ENCODE data around the gene PKIG.

Gene PKIG

DNA sequence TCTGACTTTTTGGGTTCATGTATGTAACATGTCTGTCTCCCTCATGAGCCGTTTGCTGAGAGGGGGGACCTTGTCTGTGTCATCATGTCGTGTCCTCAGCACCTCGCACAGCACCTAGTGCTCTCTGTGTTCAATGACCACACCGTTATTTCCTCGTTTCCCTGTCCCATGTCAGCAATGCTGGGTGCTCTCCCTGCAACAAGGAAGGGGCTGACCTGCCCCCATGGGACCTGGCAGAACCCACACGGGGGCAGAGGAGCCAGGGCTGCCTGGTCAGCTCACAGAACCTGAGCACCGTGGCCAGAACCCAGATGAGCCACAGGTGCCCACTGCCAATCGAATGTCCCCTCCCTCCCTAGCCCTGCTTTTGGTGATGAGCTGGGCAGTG, 61.8 kb downstream of the PKIG start:
- DNase-seq (ENCODE audit: low read depth in 1 of 2, low spot score in 1 of 2) = no peak
- peak overlapping the region; percentile 88 for H3K27ac ChIP-seq (replicated peaks)
- H3K27me3 ChIP-seq (ENCODE audit: insufficient read depth, poor library complexity, severe bottlenecking) = no peaks in the 10 kb centered on the region
- no peak overlapping the region for H3K4me3 ChIP-seq (replicated peaks; ENCODE audit: insufficient read depth, low read length)
- TF ChIP-seq, protein P1, sequence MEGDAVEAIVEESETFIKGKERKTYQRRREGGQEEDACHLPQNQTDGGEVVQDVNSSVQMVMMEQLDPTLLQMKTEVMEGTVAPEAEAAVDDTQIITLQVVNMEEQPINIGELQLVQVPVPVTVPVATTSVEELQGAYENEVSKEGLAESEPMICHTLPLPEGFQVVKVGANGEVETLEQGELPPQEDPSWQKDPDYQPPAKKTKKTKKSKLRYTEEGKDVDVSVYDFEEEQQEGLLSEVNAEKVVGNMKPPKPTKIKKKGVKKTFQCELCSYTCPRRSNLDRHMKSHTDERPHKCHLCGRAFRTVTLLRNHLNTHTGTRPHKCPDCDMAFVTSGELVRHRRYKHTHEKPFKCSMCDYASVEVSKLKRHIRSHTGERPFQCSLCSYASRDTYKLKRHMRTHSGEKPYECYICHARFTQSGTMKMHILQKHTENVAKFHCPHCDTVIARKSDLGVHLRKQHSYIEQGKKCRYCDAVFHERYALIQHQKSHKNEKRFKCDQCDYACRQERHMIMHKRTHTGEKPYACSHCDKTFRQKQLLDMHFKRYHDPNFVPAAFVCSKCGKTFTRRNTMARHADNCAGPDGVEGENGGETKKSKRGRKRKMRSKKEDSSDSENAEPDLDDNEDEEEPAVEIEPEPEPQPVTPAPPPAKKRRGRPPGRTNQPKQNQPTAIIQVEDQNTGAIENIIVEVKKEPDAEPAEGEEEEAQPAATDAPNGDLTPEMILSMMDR (IDR thresholded peaks at IDR 0.05; ENCODE audit: insufficient read depth, low read length) = no peak
- no peak for TF ChIP-seq POLR2AphosphoS5 (IDR thresholded peaks at IDR 0.05; ENCODE audit: low read depth)

DNA sequence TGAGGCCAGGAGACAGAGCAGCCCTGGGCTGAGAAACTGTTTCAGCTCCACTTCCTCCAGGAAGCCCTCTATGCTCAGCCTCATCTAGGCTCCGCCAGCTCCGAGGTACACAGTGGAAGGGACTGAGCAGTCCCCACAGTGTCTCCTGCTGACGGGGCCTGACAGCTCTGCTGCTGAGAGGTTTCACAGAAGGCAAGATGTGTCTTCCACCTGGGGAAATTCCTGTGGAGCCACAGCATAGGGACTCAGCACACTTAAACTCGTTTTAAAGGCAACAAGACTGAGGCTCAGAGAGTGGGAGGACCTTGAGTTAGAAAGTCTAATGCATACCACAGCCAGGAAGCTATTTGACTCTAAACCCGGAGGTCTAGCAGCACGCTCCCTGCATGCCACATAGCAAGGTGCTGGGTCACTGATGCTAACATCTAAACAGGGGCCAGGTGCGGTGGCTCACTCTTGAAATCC, 62.3 kb downstream of the PKIG start:
- Histone ChIP-seq H3K4me3 (replicated peaks; ENCODE audit: insufficient read depth, low read length) (no peak overlapping the region), H3K27ac (replicated peaks) (peak overlapping the region; percentile 88), H3K27me3 (ENCODE audit: insufficient read depth, poor library complexity, severe bottlenecking) (no peaks in the 10 kb centered on the region)
- TF ChIP-seq SPI1 (IDR thresholded peaks at IDR 0.05; ENCODE audit: borderline replicate concordance, low read depth) = peak; percentile 58; the same call in 1 of the 2 replicates
- TF ChIP-seq, protein P2, sequence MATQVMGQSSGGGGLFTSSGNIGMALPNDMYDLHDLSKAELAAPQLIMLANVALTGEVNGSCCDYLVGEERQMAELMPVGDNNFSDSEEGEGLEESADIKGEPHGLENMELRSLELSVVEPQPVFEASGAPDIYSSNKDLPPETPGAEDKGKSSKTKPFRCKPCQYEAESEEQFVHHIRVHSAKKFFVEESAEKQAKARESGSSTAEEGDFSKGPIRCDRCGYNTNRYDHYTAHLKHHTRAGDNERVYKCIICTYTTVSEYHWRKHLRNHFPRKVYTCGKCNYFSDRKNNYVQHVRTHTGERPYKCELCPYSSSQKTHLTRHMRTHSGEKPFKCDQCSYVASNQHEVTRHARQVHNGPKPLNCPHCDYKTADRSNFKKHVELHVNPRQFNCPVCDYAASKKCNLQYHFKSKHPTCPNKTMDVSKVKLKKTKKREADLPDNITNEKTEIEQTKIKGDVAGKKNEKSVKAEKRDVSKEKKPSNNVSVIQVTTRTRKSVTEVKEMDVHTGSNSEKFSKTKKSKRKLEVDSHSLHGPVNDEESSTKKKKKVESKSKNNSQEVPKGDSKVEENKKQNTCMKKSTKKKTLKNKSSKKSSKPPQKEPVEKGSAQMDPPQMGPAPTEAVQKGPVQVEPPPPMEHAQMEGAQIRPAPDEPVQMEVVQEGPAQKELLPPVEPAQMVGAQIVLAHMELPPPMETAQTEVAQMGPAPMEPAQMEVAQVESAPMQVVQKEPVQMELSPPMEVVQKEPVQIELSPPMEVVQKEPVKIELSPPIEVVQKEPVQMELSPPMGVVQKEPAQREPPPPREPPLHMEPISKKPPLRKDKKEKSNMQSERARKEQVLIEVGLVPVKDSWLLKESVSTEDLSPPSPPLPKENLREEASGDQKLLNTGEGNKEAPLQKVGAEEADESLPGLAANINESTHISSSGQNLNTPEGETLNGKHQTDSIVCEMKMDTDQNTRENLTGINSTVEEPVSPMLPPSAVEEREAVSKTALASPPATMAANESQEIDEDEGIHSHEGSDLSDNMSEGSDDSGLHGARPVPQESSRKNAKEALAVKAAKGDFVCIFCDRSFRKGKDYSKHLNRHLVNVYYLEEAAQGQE (IDR thresholded peaks at IDR 0.05; ENCODE audit: insufficient replicate concordance, low read depth) = no peak
- DNase-seq (ENCODE audit: low read depth in 1 of 2, low spot score in 1 of 2) = peak in 1 of 2 experiments; percentile 60

DNA sequence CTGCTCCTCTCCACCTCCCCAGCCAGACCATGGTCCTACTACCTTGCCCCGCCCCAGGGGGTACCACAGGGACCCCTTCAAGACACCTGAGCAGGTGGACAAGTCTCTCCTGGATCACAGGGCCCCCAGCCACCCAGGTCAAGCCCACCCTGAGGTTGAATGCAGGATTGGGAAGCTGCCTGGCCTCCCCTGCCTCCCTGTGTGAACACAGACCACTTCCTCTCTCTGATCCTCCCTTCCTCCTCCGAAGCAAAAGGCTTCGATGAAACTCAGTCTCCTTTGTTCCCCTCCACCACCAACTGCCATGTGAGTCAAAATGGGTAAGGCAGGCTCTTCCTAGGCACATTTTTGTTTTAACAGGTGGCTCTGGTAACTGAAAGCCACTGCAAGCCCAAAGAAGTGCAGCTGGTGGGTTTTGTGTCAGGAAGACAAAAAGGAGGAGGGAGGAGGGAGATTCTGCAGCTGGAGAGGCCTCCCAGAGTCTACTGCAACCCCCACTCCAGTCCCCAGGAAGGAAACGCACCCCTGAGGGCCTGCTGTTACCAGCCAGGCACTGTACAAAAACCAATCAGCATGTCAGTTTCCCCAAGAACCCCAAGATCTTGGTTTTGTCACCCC, 63.8 kb downstream of the PKIG start:
- peak; percentile 88 to 93 for DNase-seq (ENCODE audit: low read depth in 1 of 2, low spot score in 1 of 2)
- H3K4me3 ChIP-seq (replicated peaks; ENCODE audit: insufficient read depth, low read length) = no peak overlapping the region
- H3K27ac ChIP-seq (replicated peaks) = peak overlapping the region; percentile 88

More for the DNA sequence above, 63.8 kb downstream of the PKIG start:
- peak; percentile 92 for TF ChIP-seq POLR2AphosphoS5 (IDR thresholded peaks at IDR 0.05; ENCODE audit: low read depth)
- peak; percentile 98 for TF ChIP-seq SPI1 (IDR thresholded peaks at IDR 0.05; ENCODE audit: borderline replicate concordance, low read depth)
- TF ChIP-seq, protein P2 (IDR thresholded peaks at IDR 0.05; ENCODE audit: insufficient replicate concordance, low read depth) = peak; percentile 27
- TF ChIP-seq GABPA (IDR thresholded peaks at IDR 0.05; ENCODE audit: low read depth) = peak; percentile 44; the same call in 1 of the 2 replicates
- TF ChIP-seq, protein P1 (IDR thresholded peaks at IDR 0.05; ENCODE audit: insufficient read depth, low read length) = no peak
- no peaks in the 10 kb centered on the region for H3K27me3 ChIP-seq (ENCODE audit: insufficient read depth, poor library complexity, severe bottlenecking)

Data from HL-60 (cell line).